Calu3 (cell line): ENCODE measurements around the gene SKI. TPM values are rescaled to one million over a fixed set of nuclear protein-coding genes. Genes with fewer than 3 reads are reported as not detected.

ENCODE experiments used
- BruUV-seq: library from RNA; stranded (reverse); fragments of 400-500 nt; replicated peaks from 2 replicates; lab custom pipeline; 2021; lab: Mats Ljungman, UMichigan
- CTCF ChIA-PET: fragments of 300-600 bp; sonication (Branson Sonifier 250); formaldehyde crosslinking; loops from one replicate; lab custom pipeline; 2022; ENCODE audit warnings: antibody characterized with exemption; lab: Charles Lee
- DNase-seq: peaks from one replicate; pipeline ENCODE4 v3.0.0; 2022
- H3K27ac Mint-ChIP-seq: one replicate; pipeline ENCODE4 v1.8.0; 2022; ENCODE audit warnings: mixed read lengths; ENCODE audit not compliant: unreplicated experiment
- H3K27me3 Mint-ChIP-seq: one replicate; pipeline ENCODE4 v1.8.0; 2022; ENCODE audit warnings: mixed read lengths; ENCODE audit not compliant: unreplicated experiment
- H3K36me3 Mint-ChIP-seq: one replicate; pipeline ENCODE4 v1.8.0; 2022; ENCODE audit warnings: mild to moderate bottlenecking, moderate library complexity, mixed read lengths; ENCODE audit not compliant: insufficient read depth, unreplicated experiment
- H3K4me1 Mint-ChIP-seq: one replicate; pipeline ENCODE4 v1.8.0; 2022; ENCODE audit warnings: mild to moderate bottlenecking, low read depth, mixed read lengths; ENCODE audit not compliant: unreplicated experiment
- H3K4me3 Mint-ChIP-seq: one replicate; pipeline ENCODE4 v1.8.0; 2022; ENCODE audit warnings: mild to moderate bottlenecking, low read depth, moderate library complexity, mixed read lengths; ENCODE audit not compliant: unreplicated experiment
- H3K9me3 Mint-ChIP-seq: one replicate; pipeline ENCODE4 v1.8.0; 2022; ENCODE audit warnings: low read depth, mixed read lengths; ENCODE audit not compliant: unreplicated experiment
- intact Hi-C: fragments of 100-400 bp; cut with micrococcal nuclease; formaldehyde crosslinking; loops from one replicate; pipeline ENCODE4 v1.10.0; 2022; ENCODE audit not compliant: unreplicated experiment
- total RNA-seq: library from RNA; stranded (reverse); gene quantifications from 2 replicates; pipeline ENCODE4 v1.2.3, GENCODE V29; 2022
- TF ChIP-seq, protein P1 (sequence below): fragments of 200-600 bp; IDR thresholded peaks from one replicate; pipeline ENCODE4 v1.8.0; 2022; ENCODE audit warnings: antibody characterized with exemption; ENCODE audit not compliant: unreplicated experiment

Gene SKI
- total RNA-seq, 1 experiment from 2014 or later: 33.8 TPM

DNA sequence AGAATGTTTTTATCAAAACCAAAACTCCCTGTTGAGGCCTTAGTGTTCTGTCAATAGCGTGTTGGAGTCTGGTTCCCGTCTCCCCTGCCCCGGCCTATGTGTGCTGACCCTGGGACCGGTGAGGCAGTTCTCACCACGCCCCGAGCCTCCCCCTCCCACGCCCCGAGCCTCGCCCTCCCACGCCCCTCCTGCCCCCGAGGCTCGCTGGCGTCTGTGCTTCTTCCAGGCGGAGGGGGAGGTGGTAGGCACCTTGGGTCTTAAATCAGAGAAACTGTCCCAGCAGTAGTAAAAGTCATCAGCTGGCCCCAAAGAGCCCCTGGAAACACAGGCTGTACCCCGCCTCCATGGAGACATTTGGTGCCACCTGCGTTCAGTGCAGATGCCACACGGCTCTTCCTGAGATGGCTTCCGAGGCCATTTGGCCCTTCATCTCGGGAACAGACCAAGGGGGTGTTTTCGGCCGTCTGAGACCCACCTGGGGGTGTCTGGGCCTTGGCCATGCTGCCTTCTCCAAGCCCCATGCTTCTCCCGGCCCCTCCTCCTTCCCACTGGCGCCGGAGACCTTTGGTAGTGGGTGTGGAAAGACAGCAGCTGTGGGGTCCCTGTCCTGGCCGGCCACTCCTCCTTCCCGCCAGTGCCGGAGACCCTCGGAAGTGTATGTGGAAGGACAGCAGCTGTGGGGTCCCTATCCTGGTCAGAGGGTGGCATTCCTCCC lies 44.7 kb downstream of the SKI start:
- CTCF ChIA-PET: no interaction called here

DNA sequence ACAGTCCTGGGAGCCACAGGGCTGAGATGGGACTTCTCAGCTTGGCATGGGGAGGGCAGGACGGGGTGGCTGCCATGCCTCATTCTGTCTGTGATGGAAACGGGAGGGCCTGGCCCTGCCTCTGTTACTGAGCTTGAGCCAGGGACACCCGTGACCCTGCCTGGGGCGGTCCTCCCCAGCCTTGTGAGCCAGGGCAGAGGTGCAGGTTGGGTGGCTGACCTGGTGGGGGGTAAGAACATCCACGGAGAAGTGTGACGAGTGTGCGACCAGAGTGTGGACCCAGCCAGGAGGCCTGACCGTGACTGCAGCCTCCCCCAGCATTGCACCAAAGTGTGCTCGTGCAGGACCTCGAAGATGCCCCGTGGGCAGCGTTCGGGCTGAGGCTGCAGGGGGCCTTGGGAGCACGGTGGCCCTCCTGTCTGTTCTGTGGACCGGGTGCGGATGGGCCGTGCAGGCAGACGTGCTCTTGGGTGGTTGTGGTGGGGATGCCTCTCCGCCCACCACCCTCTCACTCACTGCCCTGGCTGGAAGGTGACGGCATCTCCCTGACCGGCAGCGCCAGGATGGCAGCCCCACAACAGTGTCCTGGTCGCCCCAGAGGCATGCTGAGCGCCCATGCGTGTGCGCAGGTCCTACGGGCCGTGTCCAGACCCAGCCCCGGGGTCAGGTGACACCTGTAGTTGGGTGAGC lies 45.4 kb downstream of the SKI start:
- Mint-ChIP-seq H3K4me3 (no peak overlapping the region), H3K4me1 (no peaks in the 10 kb centered on the region), H3K27ac (no peak overlapping the region), H3K9me3 (no peaks in the 10 kb centered on the region), H3K27me3 (no peaks in the 10 kb centered on the region), H3K36me3 (no peaks in the 10 kb centered on the region)
- intact Hi-C loops: no loop called here
- CTCF ChIA-PET: no interaction called here
- TF ChIP-seq, protein P1, sequence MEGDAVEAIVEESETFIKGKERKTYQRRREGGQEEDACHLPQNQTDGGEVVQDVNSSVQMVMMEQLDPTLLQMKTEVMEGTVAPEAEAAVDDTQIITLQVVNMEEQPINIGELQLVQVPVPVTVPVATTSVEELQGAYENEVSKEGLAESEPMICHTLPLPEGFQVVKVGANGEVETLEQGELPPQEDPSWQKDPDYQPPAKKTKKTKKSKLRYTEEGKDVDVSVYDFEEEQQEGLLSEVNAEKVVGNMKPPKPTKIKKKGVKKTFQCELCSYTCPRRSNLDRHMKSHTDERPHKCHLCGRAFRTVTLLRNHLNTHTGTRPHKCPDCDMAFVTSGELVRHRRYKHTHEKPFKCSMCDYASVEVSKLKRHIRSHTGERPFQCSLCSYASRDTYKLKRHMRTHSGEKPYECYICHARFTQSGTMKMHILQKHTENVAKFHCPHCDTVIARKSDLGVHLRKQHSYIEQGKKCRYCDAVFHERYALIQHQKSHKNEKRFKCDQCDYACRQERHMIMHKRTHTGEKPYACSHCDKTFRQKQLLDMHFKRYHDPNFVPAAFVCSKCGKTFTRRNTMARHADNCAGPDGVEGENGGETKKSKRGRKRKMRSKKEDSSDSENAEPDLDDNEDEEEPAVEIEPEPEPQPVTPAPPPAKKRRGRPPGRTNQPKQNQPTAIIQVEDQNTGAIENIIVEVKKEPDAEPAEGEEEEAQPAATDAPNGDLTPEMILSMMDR: no peak
- no peak for DNase-seq
- BruUV-seq: no TSS peak

More for the DNA sequence above, 44.7 kb downstream of the SKI start:
- intact Hi-C loops: no loop called here
- TF ChIP-seq, protein P1: no peak
- no peaks in the 10 kb centered on the region for H3K36me3 Mint-ChIP-seq
- no peaks in the 10 kb centered on the region for H3K4me1 Mint-ChIP-seq
- no peaks in the 10 kb centered on the region for H3K9me3 Mint-ChIP-seq
- DNase-seq: no peak
- BruUV-seq: no TSS peak
- no peaks in the 10 kb centered on the region for H3K27me3 Mint-ChIP-seq
- no peak overlapping the region for H3K27ac Mint-ChIP-seq
- no peak overlapping the region for H3K4me3 Mint-ChIP-seq

DNA sequence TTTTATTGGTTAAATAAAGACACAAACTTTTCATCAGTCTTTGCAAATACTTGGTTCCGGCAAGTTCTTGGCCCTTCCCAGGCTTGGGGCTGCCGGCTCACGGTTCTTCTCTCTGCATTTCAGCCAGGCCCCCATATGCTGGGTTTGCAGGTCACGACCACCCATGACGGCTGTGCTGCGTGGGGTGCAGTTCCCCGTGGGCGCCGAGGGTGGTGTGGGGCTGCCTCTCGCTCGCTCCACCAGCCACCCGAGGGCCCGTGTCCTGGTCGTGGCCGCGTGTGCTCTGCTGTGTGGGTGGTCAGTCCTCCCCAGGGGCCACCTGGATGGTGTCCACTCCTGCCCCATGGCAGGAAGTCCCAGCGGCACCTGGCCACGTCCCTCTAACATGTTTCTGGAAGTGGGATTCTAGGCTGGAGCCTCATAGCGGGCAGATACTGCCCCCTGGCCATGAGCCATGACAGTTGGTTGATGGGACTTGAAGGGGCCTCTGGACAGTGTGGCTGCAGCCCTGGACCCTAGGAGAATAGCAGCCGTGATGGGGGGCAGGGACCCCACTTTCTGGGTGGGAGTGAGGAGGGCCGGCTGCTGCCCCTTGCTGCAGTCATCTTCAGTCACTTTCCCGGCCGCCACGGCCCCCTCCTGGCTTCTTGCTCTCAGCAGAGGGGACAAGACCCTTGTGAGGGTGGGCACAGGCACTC lies 46.3 kb downstream of the SKI start:
- H3K27me3 Mint-ChIP-seq: no peaks in the 10 kb centered on the region
- H3K9me3 Mint-ChIP-seq: no peaks in the 10 kb centered on the region
- CTCF ChIA-PET: no interaction called here
- BruUV-seq: no TSS peak
- intact Hi-C loops: no loop called here
- H3K4me3 Mint-ChIP-seq: no peak overlapping the region
- H3K36me3 Mint-ChIP-seq: no peaks in the 10 kb centered on the region
- no peak overlapping the region for H3K27ac Mint-ChIP-seq
- DNase-seq: no peak
- no peaks in the 10 kb centered on the region for H3K4me1 Mint-ChIP-seq
- TF ChIP-seq, protein P1: no peak

- Mint-ChIP-seq H3K36me3 (no peaks in the 10 kb centered on the region), H3K4me3 (no peak overlapping the region), H3K4me1 (no peaks in the 10 kb centered on the region), H3K27ac (no peak overlapping the region), H3K9me3 (no peaks in the 10 kb centered on the region), H3K27me3 (no peaks in the 10 kb centered on the region)
- BruUV-seq: no TSS peak
- intact Hi-C loops: no loop called here
- no peak for DNase-seq
- TF ChIP-seq, protein P1: no peak
- CTCF ChIA-PET: no interaction called here
These were observed 46.9 kb downstream of the SKI start for GRCh38 chr1:2274929-2275475.
